ENCODE results near the gene TIGD3. TPM values are rescaled to one million over a fixed set of nuclear protein-coding genes. Genes with fewer than 3 reads are reported as not detected.
A peak's percentile ranks its signal among the peaks of the same experiment; 100 is the strongest.

TIGD3 gene
- 1.0 TPM for total RNA-seq
- long read RNA-seq, transcript TIGD3-201 (2 exons, 2,012 nt) = major isoform, 5 of 5 reads
- long read RNA-seq, partial matches to known transcripts = 0 of 5 reads
- long read RNA-seq, other reads (novel, unspliced or antisense) = 0 of 5 reads

GRCh38 chr11:65354265-65355012 lies at the start of gene TIGD3:
Gene TIGD3 (plus strand): TSS chr11:65354751. CDS start chr11:65355809, 1,058 bp downstream.
- intact Hi-C loops (cut with DNase I) = no loop called here
- ATAC-seq (ENCODE audit: poor library complexity) (peak; percentile 87), DNase-seq (peak; percentile 98)

- ATAC-seq (ENCODE audit: poor library complexity) (no peak), DNase-seq (no peak)
- intact Hi-C loops (cut with DNase I) = no loop called here
These were observed 48.9 kb upstream of the TIGD3 start for GRCh38 chr11:65305501-65306268.

GRCh38 chr11:65307298-65308229 lies 47.0 kb upstream of the TIGD3 start:
- intact Hi-C loops (cut with DNase I) = no loop called here
- ATAC-seq (ENCODE audit: poor library complexity) = no peak
- no peak for DNase-seq

GRCh38 chr11:65308281-65308891 lies 46.2 kb upstream of the TIGD3 start:
- DNase-seq (peak; percentile 70), ATAC-seq (ENCODE audit: poor library complexity) (peak; percentile 18)
- intact Hi-C loops (cut with DNase I) = no loop called here

GRCh38 chr11:65309006-65309405 lies 45.5 kb upstream of the TIGD3 start:
- ATAC-seq (ENCODE audit: poor library complexity) = no peak
- intact Hi-C loops (cut with DNase I) = no loop called here
- no peak for DNase-seq

GRCh38 chr11:65310215-65310614 lies 44.3 kb upstream of the TIGD3 start:
- ATAC-seq (ENCODE audit: poor library complexity) (no peak), DNase-seq (peak; percentile 86)
- intact Hi-C loops (cut with DNase I) = no loop called here

GRCh38 chr11:65310736-65311135 lies 43.8 kb upstream of the TIGD3 start:
- intact Hi-C loops (cut with DNase I) = no loop called here
- ATAC-seq (ENCODE audit: poor library complexity) (no peak), DNase-seq (peak; percentile 71)

- DNase-seq (peak; percentile 73), ATAC-seq (ENCODE audit: poor library complexity) (no peak)
- intact Hi-C loops (cut with DNase I) = no loop called here
These were observed 43.3 kb upstream of the TIGD3 start for GRCh38 chr11:65311170-65311678.

- intact Hi-C loops (cut with DNase I) = loop anchor here (2.0 kb wide), 1 partner anchor 40 kb away; no protein-coding TSS in a partner anchor
- ATAC-seq (ENCODE audit: poor library complexity) = peak; percentile 94
- DNase-seq = peak; percentile 93
These were observed 39.9 kb upstream of the TIGD3 start, which contains the start of gene CDC42EP2 for GRCh38 chr11:65314501-65315203. Gene CDC42EP2 (plus strand): TSS chr11:65314866. CDS start chr11:65320899, 6,033 bp downstream.

GRCh38 chr11:65315204-65315865 lies 39.2 kb upstream of the TIGD3 start:
- intact Hi-C loops (cut with DNase I) = loop anchor here (2.0 kb wide), 1 partner anchor 41 kb away; no protein-coding TSS in a partner anchor

GRCh38 chr11:65315866-65316226 lies 38.7 kb upstream of the TIGD3 start:
- ATAC-seq (ENCODE audit: poor library complexity) = no peak
- intact Hi-C loops (cut with DNase I) = loop anchor here (2.0 kb wide), 1 partner anchor 41 kb away; no protein-coding TSS in a partner anchor
- DNase-seq = no peak

More at GRCh38 chr11:65315204-65315865, 39.2 kb upstream of the TIGD3 start:
- ATAC-seq (ENCODE audit: poor library complexity) (peak; percentile 71), DNase-seq (peak; percentile 90)

- ATAC-seq (ENCODE audit: poor library complexity) (peak; percentile 19), DNase-seq (peak; percentile 76)
- intact Hi-C loops (cut with DNase I) = no loop called here
These were observed 38.1 kb upstream of the TIGD3 start for GRCh38 chr11:65316227-65317024.

- intact Hi-C loops (cut with DNase I) = no loop called here
- DNase-seq = peak; percentile 85
- ATAC-seq (ENCODE audit: poor library complexity) = peak; percentile 8
These were observed 37.3 kb upstream of the TIGD3 start for GRCh38 chr11:65317025-65317786.

GRCh38 chr11:65320386-65321075 lies 34.0 kb upstream of the TIGD3 start:
- intact Hi-C loops (cut with DNase I) = no loop called here
- DNase-seq (no peak), ATAC-seq (ENCODE audit: poor library complexity) (no peak)

- DNase-seq (no peak), ATAC-seq (ENCODE audit: poor library complexity) (no peak)
- intact Hi-C loops (cut with DNase I) = no loop called here
These were observed 33.5 kb upstream of the TIGD3 start for GRCh38 chr11:65321076-65321475.

Measured in Right ventricle myocardium superior (tissue), 1 donor.